Suprapubic skin (tissue), 4 donors: ENCODE results near the gene HOXA1. TPM values are rescaled to one million over a fixed set of nuclear protein-coding genes. Genes with fewer than 3 reads are reported as not detected.

Experiments
- DNase-seq, 2 donors: peaks; one replicate each; pipeline ENCODE4 v3.0.0-alpha.2; 2019; ENCODE audit warnings: low spot score in 2 of 2
- H3K27ac ChIP-seq: fragments of 200-600 bp; sonication (generic); one replicate; pipeline ENCODE4 v1.5.1; 2019
- H3K27me3 ChIP-seq: fragments of 200-600 bp; sonication (generic); one replicate; pipeline ENCODE4 v1.5.1; 2019
- H3K36me3 ChIP-seq: fragments of 200-600 bp; sonication (generic); one replicate; pipeline ENCODE4 v1.5.1; 2019
- H3K4me1 ChIP-seq: fragments of 200-600 bp; sonication (generic); one replicate; pipeline ENCODE4 v1.5.1; 2019
- H3K4me3 ChIP-seq: fragments of 200-600 bp; sonication (generic); one replicate; pipeline ENCODE4 v1.5.1; 2019; ENCODE audit warnings: mild to moderate bottlenecking
- H3K9me3 ChIP-seq: fragments of 200-600 bp; sonication (generic); one replicate; pipeline ENCODE4 v1.5.1; 2019
- EP300 ChIP-seq: sonication (generic); formaldehyde crosslinking; IDR thresholded peaks from one replicate; pipeline ENCODE4 v1.6.1; 2017; ENCODE audit warnings: antibody characterized with exemption
- POLR2A ChIP-seq, 2 donors: fragments of 450-650 bp; IDR thresholded peaks; one replicate each; pipeline ENCODE4 v1.6.1; 2017; ENCODE audit warnings: antibody characterized with exemption in 2 of 2, mild to moderate bottlenecking in 2 of 2, moderate library complexity in 2 of 2
- POLR2AphosphoS5 ChIP-seq, 3 donors: sonication (generic); formaldehyde crosslinking; IDR thresholded peaks; one replicate each; pipeline ENCODE4 v1.6.1; 2017; ENCODE audit warnings: antibody characterized with exemption in 3 of 3
- WGBS: methylation state at CpG from one replicate; pipeline ENCODE4 v1.1.5; 2018; 5-methylcytosine and 5-hydroxymethylcytosine counted together
- total RNA-seq, 4 donors: library from RNA; depleted of rRNA; stranded (reverse); fragments of >200 nt; gene quantifications; one replicate each; pipeline ENCODE4 v1.1.0, GENCODE V29; 2016
- TF ChIP-seq, protein P1 (sequence below), 2 donors: fragments of 200-600 bp in 1 of 2; fragments of 450-650 bp in 1 of 2; sonication (generic) in 1 of 2; IDR thresholded peaks; one replicate each; pipeline ENCODE4 v1.5.1; 2016 to 2019; ENCODE audit warnings: antibody characterized with exemption in 2 of 2, mild to moderate bottlenecking in 1 of 2, moderate library complexity in 1 of 2

HOXA1 gene
- total RNA-seq, 4 donors from 2014 or later, result 2.5 to 4.0 (median 3.1) TPM

DNA sequence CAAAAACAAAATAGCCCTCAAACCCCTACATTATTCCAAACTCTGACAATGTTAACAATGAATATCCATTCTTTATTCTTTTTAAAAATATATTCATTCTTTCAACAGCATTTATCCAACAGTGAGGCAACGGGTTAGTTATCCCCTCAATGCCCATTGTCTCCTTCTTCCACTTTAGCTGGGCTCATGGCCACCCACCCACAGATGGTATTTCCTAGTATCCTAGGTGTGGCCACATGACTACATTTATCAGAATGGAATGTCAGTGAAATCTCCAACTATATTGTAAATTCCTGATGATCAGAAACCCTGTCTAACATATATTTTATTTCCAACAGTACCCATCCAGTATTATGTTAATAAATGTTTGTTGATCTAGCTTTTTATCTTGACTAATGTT lies 13.6 kb downstream of the HOXA1 start:
- Histone ChIP-seq H3K27me3 (peaks cover 6% of the 10 kb centered on the region), H3K9me3 (no peaks in the 10 kb centered on the region), H3K36me3 (no peaks in the 10 kb centered on the region), H3K4me1 (no peaks in the 10 kb centered on the region), H3K4me3 (no peak overlapping the region), H3K27ac (no peak overlapping the region)
- WGBS, result 86% methylated on average over 1 of the region's 1 CpG
- TF ChIP-seq EP300 (no peak), POLR2A (IDR thresholded peaks at IDR 0.05) (no peak), POLR2AphosphoS5 (IDR thresholded peaks at IDR 0.05) (no peak)
- TF ChIP-seq, protein P1, sequence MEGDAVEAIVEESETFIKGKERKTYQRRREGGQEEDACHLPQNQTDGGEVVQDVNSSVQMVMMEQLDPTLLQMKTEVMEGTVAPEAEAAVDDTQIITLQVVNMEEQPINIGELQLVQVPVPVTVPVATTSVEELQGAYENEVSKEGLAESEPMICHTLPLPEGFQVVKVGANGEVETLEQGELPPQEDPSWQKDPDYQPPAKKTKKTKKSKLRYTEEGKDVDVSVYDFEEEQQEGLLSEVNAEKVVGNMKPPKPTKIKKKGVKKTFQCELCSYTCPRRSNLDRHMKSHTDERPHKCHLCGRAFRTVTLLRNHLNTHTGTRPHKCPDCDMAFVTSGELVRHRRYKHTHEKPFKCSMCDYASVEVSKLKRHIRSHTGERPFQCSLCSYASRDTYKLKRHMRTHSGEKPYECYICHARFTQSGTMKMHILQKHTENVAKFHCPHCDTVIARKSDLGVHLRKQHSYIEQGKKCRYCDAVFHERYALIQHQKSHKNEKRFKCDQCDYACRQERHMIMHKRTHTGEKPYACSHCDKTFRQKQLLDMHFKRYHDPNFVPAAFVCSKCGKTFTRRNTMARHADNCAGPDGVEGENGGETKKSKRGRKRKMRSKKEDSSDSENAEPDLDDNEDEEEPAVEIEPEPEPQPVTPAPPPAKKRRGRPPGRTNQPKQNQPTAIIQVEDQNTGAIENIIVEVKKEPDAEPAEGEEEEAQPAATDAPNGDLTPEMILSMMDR (IDR thresholded peaks at IDR 0.05), result no peak
- DNase-seq, result no peak

DNA sequence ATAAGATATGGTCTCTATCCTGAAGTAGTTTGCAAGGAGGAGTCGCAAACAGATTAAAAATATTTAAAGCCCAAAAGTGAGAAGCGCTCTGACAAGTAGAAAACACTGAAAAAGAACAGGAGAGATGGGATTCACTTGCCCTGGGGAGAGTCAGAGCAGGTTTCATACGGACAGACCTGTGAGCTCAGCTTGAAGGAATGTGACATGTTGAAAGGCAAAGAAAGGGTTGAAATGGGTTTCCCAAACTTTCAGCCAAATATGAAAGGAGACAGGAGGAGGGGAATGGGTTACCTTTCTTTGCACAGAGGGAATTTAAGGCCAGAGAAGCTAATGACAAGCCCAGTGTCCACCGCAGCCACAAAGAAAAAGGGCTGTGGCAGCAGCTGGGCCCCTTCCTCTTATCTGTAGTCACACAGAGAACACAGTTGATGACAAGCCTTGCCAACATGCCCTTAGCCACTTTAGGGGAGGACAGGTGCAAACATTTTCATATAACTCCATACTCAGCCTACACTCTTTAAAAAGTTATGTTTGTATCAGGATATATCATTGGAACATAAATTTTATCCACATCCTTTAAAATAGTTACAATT lies 14.9 kb downstream of the HOXA1 start:
- no peak for DNase-seq
- H3K4me3 ChIP-seq, result no peak overlapping the region
- no peaks in the 10 kb centered on the region for H3K4me1 ChIP-seq
- no peak overlapping the region for H3K27ac ChIP-seq
- H3K9me3 ChIP-seq, result no peaks in the 10 kb centered on the region
- H3K27me3 ChIP-seq, result no peaks in the 10 kb centered on the region
- 54% methylated on average over 4 of the region's 4 CpGs for WGBS
- H3K36me3 ChIP-seq, result no peaks in the 10 kb centered on the region
- no peak for TF ChIP-seq POLR2AphosphoS5 (IDR thresholded peaks at IDR 0.05)
- no peak for TF ChIP-seq POLR2A (IDR thresholded peaks at IDR 0.05)
- TF ChIP-seq, protein P1 (IDR thresholded peaks at IDR 0.05), result no peak
- TF ChIP-seq EP300, result no peak

DNA sequence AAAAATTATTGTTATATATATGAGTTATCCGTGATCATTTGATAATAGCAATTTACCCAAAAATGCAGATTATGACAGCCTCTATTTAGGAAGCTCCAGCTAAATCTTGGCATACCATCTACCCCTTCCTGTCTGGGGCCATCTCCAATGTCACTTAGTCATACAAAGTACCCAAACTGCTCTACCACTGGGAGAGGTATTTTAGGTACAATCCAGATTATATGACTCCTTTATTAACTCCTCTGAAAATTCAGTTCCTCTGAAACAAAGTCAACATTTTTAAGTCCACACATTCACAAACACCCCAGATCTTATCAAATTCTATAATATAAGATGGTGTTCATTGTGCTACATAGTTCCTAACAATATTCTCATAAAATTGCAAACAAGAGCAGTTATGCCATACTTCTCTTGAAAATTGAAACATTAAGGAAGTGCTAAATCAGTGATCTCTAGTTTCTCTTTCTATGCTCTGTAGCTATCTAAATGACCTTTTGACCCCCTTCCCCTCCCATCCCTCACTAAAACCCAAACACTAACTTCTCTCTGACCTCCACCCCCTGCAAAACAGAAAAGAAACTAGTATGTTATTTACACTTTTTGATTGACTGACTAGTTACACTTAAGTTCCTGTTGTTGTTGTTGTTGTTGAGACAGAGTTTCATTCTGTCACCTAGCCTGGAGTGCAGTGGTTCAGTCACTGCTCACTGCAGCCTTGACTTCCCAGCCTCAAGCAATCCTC lies 16.4 kb downstream of the HOXA1 start:
- H3K36me3 ChIP-seq, result no peaks in the 10 kb centered on the region
- no peaks in the 10 kb centered on the region for H3K27me3 ChIP-seq
- no peak overlapping the region for H3K4me3 ChIP-seq
- H3K9me3 ChIP-seq, result no peaks in the 10 kb centered on the region
- DNase-seq, result no peak
- H3K4me1 ChIP-seq, result no peaks in the 10 kb centered on the region
- TF ChIP-seq POLR2A (IDR thresholded peaks at IDR 0.05) (no peak), EP300 (no peak), POLR2AphosphoS5 (IDR thresholded peaks at IDR 0.05) (no peak)
- TF ChIP-seq, protein P1 (IDR thresholded peaks at IDR 0.05), result no peak
- H3K27ac ChIP-seq, result no peak overlapping the region
- WGBS, result 97% methylated on average over 1 of the region's 1 CpG

DNA sequence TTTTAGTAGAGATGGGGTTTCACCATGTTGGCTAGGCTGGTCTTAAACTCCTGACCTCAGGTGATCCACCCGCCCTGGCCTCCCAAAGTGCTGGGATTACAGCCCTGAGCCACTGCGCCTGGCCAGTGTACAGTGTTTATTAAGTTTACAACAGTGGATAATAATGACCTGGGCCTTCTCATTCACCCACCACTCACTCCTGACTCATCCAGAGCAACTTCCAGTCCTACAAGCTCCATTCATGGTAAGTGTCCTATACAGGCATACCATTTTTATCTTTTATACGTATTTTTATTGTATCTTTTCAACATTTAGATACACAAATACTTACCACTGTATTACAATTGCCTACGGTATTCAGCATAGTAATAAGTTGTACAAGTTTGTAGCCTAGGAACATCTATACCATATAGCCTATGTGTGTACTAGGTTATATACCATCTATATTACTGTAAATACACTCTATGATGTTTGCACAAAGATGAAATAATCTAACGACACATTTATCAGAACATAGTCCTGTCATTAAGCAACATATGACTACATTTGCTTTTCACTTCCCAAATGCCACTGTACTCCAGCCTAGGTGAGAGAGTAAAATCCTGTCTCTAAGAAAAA lies 17.1 kb downstream of the HOXA1 start:
- 94% methylated on average over 5 of the region's 5 CpGs for WGBS

More for the DNA sequence above, 17.1 kb downstream of the HOXA1 start:
- DNase-seq, result no peak
- Histone ChIP-seq H3K4me3 (no peak overlapping the region), H3K27me3 (no peaks in the 10 kb centered on the region), H3K4me1 (no peaks in the 10 kb centered on the region), H3K36me3 (no peaks in the 10 kb centered on the region), H3K27ac (no peak overlapping the region), H3K9me3 (no peaks in the 10 kb centered on the region)
- TF ChIP-seq POLR2A (IDR thresholded peaks at IDR 0.05) (no peak), POLR2AphosphoS5 (IDR thresholded peaks at IDR 0.05) (no peak), EP300 (no peak)
- TF ChIP-seq, protein P1 (IDR thresholded peaks at IDR 0.05), result no peak
